Activated T-cell treated with anti-CD3 and anti-CD28 coated beads, Interleukin-2, amount 50 U/mL, for 4 hours (primary cell): ENCODE results near the gene PPOX. TPM values are rescaled to one million over a fixed set of nuclear protein-coding genes. Genes with fewer than 3 reads are reported as not detected.

Source experiments
- ATAC-seq, 2 donors: fragments of 200-7000 bp; cut with Tn5 transposase; one replicate each; pipeline ENCODE4 v1.10.0; 2021
- DNase-seq: peaks from one replicate; pipeline ENCODE4 v3.0.0-alpha.2; 2020
- H3K27me3 Mint-ChIP-seq: one replicate; pipeline ENCODE4 v1.8.0; 2021; ENCODE audit warnings: low read depth, mixed read lengths
- H3K36me3 Mint-ChIP-seq: one replicate; pipeline ENCODE4 v1.8.0; 2022; ENCODE audit warnings: mixed read lengths; ENCODE audit not compliant: insufficient read depth
- H3K4me1 Mint-ChIP-seq: one replicate; pipeline ENCODE4 v1.8.0; 2021; ENCODE audit warnings: low read depth, mixed read lengths
- H3K4me3 Mint-ChIP-seq: one replicate; pipeline ENCODE4 v1.8.0; 2021; ENCODE audit warnings: mild to moderate bottlenecking, moderate library complexity, mixed read lengths
- H3K9me3 Mint-ChIP-seq: one replicate; pipeline ENCODE4 v1.8.0; 2021; ENCODE audit warnings: mixed read lengths
- total RNA-seq, 3 donors: library from RNA; stranded (reverse); gene quantifications; one replicate each; pipeline ENCODE4 v1.2.1, GENCODE V29; 2021

PPOX gene
- total RNA-seq, 3 donors from 2014 or later, result 10.0 to 13.8 (median 12.8) TPM

GRCh38 chr1:161176468-161177111 is 10.4 kb downstream of the PPOX start:
- DNase-seq (no peak), ATAC-seq (no peak)
- peak overlapping the region; percentile 94 for H3K4me3 Mint-ChIP-seq
- H3K36me3 Mint-ChIP-seq, result peaks cover 23% of the 10 kb centered on the region
- no peaks in the 10 kb centered on the region for H3K27me3 Mint-ChIP-seq
- H3K4me1 Mint-ChIP-seq, result peaks cover 63% of the 10 kb centered on the region
- H3K9me3 Mint-ChIP-seq, result no peaks in the 10 kb centered on the region

GRCh38 chr1:161177112-161177935 is 11.1 kb downstream of the PPOX start, which contains the start of gene B4GALT3:
Gene B4GALT3, minus strand, starts transcription at chr1:161177507. Its CDS starts 1,447 bp downstream, at chr1:161176060.
- H3K4me1 Mint-ChIP-seq, result peaks cover 68% of the 10 kb centered on the region

GRCh38 chr1:161177936-161178244 is 11.7 kb downstream of the PPOX start:
- Mint-ChIP-seq H3K4me3 (peak overlapping the region; percentile 94), H3K36me3 (peaks cover 18% of the 10 kb centered on the region), H3K27me3 (no peaks in the 10 kb centered on the region), H3K4me1 (peaks cover 70% of the 10 kb centered on the region), H3K9me3 (no peaks in the 10 kb centered on the region)
- DNase-seq (no peak), ATAC-seq (no peak)

More at GRCh38 chr1:161177112-161177935, 11.1 kb downstream of the PPOX start, which contains the start of gene B4GALT3:
- DNase-seq (peak; percentile 98), ATAC-seq (peak; percentile 89 to 90)
- no peaks in the 10 kb centered on the region for H3K9me3 Mint-ChIP-seq
- H3K4me3 Mint-ChIP-seq, result peak within 1 kb of the TSS; percentile 94
- peaks cover 22% of the 10 kb centered on the region for H3K36me3 Mint-ChIP-seq
- H3K27me3 Mint-ChIP-seq, result no peaks in the 10 kb centered on the region

- ATAC-seq, result no peak
- Mint-ChIP-seq H3K4me1 (peaks cover 78% of the 10 kb centered on the region), H3K9me3 (no peaks in the 10 kb centered on the region), H3K27me3 (no peaks in the 10 kb centered on the region), H3K36me3 (peaks cover 4% of the 10 kb centered on the region), H3K4me3 (no peak overlapping the region)
- DNase-seq, result no peak
Measured at GRCh38 chr1:161179698-161180097, 13.5 kb downstream of the PPOX start.

GRCh38 chr1:161180639-161181038 is 14.4 kb downstream of the PPOX start:
- DNase-seq (no peak), ATAC-seq (no peak)
- H3K36me3 Mint-ChIP-seq, result peaks cover 2% of the 10 kb centered on the region
- no peak overlapping the region for H3K4me3 Mint-ChIP-seq
- peaks cover 79% of the 10 kb centered on the region for H3K4me1 Mint-ChIP-seq
- no peaks in the 10 kb centered on the region for H3K27me3 Mint-ChIP-seq
- no peaks in the 10 kb centered on the region for H3K9me3 Mint-ChIP-seq

- peak overlapping the region; percentile 43 for H3K4me3 Mint-ChIP-seq
- peaks cover 83% of the 10 kb centered on the region for H3K4me1 Mint-ChIP-seq
- no peaks in the 10 kb centered on the region for H3K9me3 Mint-ChIP-seq
- H3K27me3 Mint-ChIP-seq, result no peaks in the 10 kb centered on the region
- DNase-seq, result peak; percentile 49
- peak; percentile 74 to 78 for ATAC-seq
- peaks cover 2% of the 10 kb centered on the region for H3K36me3 Mint-ChIP-seq
Measured at GRCh38 chr1:161182214-161182613, 16.0 kb downstream of the PPOX start.

- Mint-ChIP-seq H3K36me3 (no peaks in the 10 kb centered on the region), H3K4me1 (peaks cover 83% of the 10 kb centered on the region), H3K27me3 (no peaks in the 10 kb centered on the region), H3K9me3 (no peaks in the 10 kb centered on the region), H3K4me3 (peak overlapping the region; percentile 64)
- DNase-seq, result peak; percentile 51
- peak; percentile 44 to 61 for ATAC-seq
Measured at GRCh38 chr1:161185282-161185682, 19.1 kb downstream of the PPOX start.

- Mint-ChIP-seq H3K4me1 (peaks cover 77% of the 10 kb centered on the region), H3K9me3 (no peaks in the 10 kb centered on the region), H3K4me3 (peak overlapping the region; percentile 64), H3K27me3 (no peaks in the 10 kb centered on the region), H3K36me3 (no peaks in the 10 kb centered on the region)
- no peak for DNase-seq
- ATAC-seq, result no peak
Measured at GRCh38 chr1:161185732-161186311, 19.6 kb downstream of the PPOX start.

GRCh38 chr1:161187311-161187710 is 21.1 kb downstream of the PPOX start:
- H3K27me3 Mint-ChIP-seq, result no peaks in the 10 kb centered on the region
- no peaks in the 10 kb centered on the region for H3K9me3 Mint-ChIP-seq
- no peak for ATAC-seq
- peaks cover 68% of the 10 kb centered on the region for H3K4me1 Mint-ChIP-seq
- DNase-seq, result no peak
- no peak overlapping the region for H3K4me3 Mint-ChIP-seq
- H3K36me3 Mint-ChIP-seq, result no peaks in the 10 kb centered on the region

GRCh38 chr1:161188381-161188780 is 22.2 kb downstream of the PPOX start:
- Mint-ChIP-seq H3K36me3 (no peaks in the 10 kb centered on the region), H3K27me3 (no peaks in the 10 kb centered on the region), H3K4me1 (peaks cover 66% of the 10 kb centered on the region), H3K9me3 (no peaks in the 10 kb centered on the region), H3K4me3 (no peak overlapping the region)
- ATAC-seq (no peak), DNase-seq (no peak)

- no peaks in the 10 kb centered on the region for H3K27me3 Mint-ChIP-seq
- H3K4me1 Mint-ChIP-seq, result peaks cover 60% of the 10 kb centered on the region
- DNase-seq (no peak), ATAC-seq (no peak)
- no peak overlapping the region for H3K4me3 Mint-ChIP-seq
- no peaks in the 10 kb centered on the region for H3K9me3 Mint-ChIP-seq
- no peaks in the 10 kb centered on the region for H3K36me3 Mint-ChIP-seq
Measured at GRCh38 chr1:161189036-161189435, 22.8 kb downstream of the PPOX start.

- no peaks in the 10 kb centered on the region for H3K9me3 Mint-ChIP-seq
- no peaks in the 10 kb centered on the region for H3K36me3 Mint-ChIP-seq
- ATAC-seq (no peak), DNase-seq (no peak)
- no peaks in the 10 kb centered on the region for H3K27me3 Mint-ChIP-seq
- H3K4me3 Mint-ChIP-seq, result no peak overlapping the region
- peaks cover 53% of the 10 kb centered on the region for H3K4me1 Mint-ChIP-seq
Measured at GRCh38 chr1:161190962-161191521, 24.8 kb downstream of the PPOX start.

GRCh38 chr1:161191971-161192370 is 25.7 kb downstream of the PPOX start:
- no peak overlapping the region for H3K4me3 Mint-ChIP-seq
- no peaks in the 10 kb centered on the region for H3K27me3 Mint-ChIP-seq
- no peak for ATAC-seq
- peaks cover 44% of the 10 kb centered on the region for H3K4me1 Mint-ChIP-seq
- H3K36me3 Mint-ChIP-seq, result no peaks in the 10 kb centered on the region
- H3K9me3 Mint-ChIP-seq, result no peaks in the 10 kb centered on the region
- DNase-seq, result no peak
